HepG2 (cell line): ENCODE results near the gene LAMTOR1. TPM values are rescaled to one million over a fixed set of nuclear protein-coding genes. Genes with fewer than 3 reads are reported as not detected.

ENCODE experiments used
- ATAC-seq: fragments of 200-7000 bp; cut with Tn5 transposase; 3 replicates; pipeline ENCODE4 v1.9.1; 2020; ENCODE audit warnings: mild to moderate bottlenecking, moderate library complexity
- BruUV-seq: library from RNA; stranded (reverse); fragments of 400-500 nt; replicated peaks from 2 replicates; lab custom pipeline; 2021; lab: Mats Ljungman, UMichigan
- CTCF ChIA-PET: fragments of 300-600 bp; formaldehyde crosslinking; extraction: SDS; loops from one replicate; lab custom pipeline; 2021; ENCODE audit warnings: low total read pairs, inconsistent platforms, low intra/inter-chr PET ratio; lab: Yijun Ruan, JAX
- POLR2A ChIA-PET: fragments of 350-600 bp; sonication (Branson Sonifier 250); formaldehyde crosslinking; loops from one replicate; lab custom pipeline; 2020; ENCODE audit warnings: antibody characterized with exemption, inconsistent platforms; lab: Yijun Ruan, JAX
- DNase-seq: peaks from one replicate; pipeline ENCODE4 v3.0.0-alpha.2; 2015; ENCODE audit warnings: low spot score
- FAIRE-seq: peaks from 3 replicates; lab custom pipeline; 2011; peaks lifted over from hg19 to GRCh38; lab: Jason Lieb, UNC
- H2AFZ ChIP-seq: one replicate; pipeline ENCODE4 v1.6.1; 2011; ENCODE audit warnings: low read length, inconsistent platforms
- H3K27ac ChIP-seq: fragments of 300-600 bp; 3 replicates; pipeline ENCODE4 v1.8.0; 2011; ENCODE audit warnings: mixed run types, mild to moderate bottlenecking, mixed read lengths, low read length, inconsistent platforms; ENCODE audit not compliant: insufficient read depth; ENCODE audit errors: extremely low read length
- H3K27me3 ChIP-seq, 2 experiments: fragments of 200-600 bp in 1 of 2; 2 replicates in 1 of 2; 3 replicates in 1 of 2; pipeline versions ENCODE4 v1.6.0 to v1.8.0; 2011; ENCODE audit warnings: low read length in 2 of 2, mild to moderate bottlenecking in 2 of 2, moderate library complexity in 2 of 2, inconsistent platforms in 1 of 2; ENCODE audit not compliant: insufficient read depth in 2 of 2, control insufficient read depth in 1 of 2
- H3K36me3 ChIP-seq, 2 experiments: fragments of 200-600 bp in 1 of 2; replicated peaks in 1 of 2; 2 replicates in 1 of 2; 3 replicates in 1 of 2; pipeline versions ENCODE4 v1.5.1 to v1.8.0; 2011; ENCODE audit warnings: low read length in 2 of 2, inconsistent platforms in 1 of 2; ENCODE audit not compliant: insufficient read depth in 2 of 2, control insufficient read depth in 1 of 2
- H3K4me1 ChIP-seq: 2 replicates; pipeline ENCODE4 v1.5.1; 2012; ENCODE audit warnings: low read length, inconsistent platforms; ENCODE audit not compliant: insufficient read depth
- H3K4me2 ChIP-seq: 2 replicates; pipeline ENCODE4 v1.6.0; 2011; ENCODE audit warnings: low read depth, low read length, inconsistent platforms
- H3K4me3 ChIP-seq, 3 experiments: fragments of 200-600 bp in 1 of 3; sonication (generic), shearing (Covaris generic) in 1 of 3; replicated peaks in 1 of 3; 2 replicates each; pipeline ENCODE4 v1.5.1; 2011 to 2016; ENCODE audit warnings: low read length in 3 of 3, inconsistent platforms in 2 of 3, low read depth in 2 of 3, mild to moderate bottlenecking in 2 of 3, control low read depth in 1 of 3, mixed read lengths in 1 of 3; ENCODE audit not compliant: insufficient read depth in 1 of 3
- H3K79me2 ChIP-seq: one replicate; pipeline ENCODE4 v1.6.1; 2011; ENCODE audit warnings: low read length, inconsistent platforms; ENCODE audit not compliant: insufficient read depth
- H3K9ac ChIP-seq: 2 replicates; pipeline ENCODE4 v1.6.0; 2011; ENCODE audit warnings: mild to moderate bottlenecking, low read depth, low read length, inconsistent platforms; ENCODE audit not compliant: insufficient read depth
- H3K9me3 ChIP-seq: 2 replicates; pipeline ENCODE4 v1.5.1; 2012; ENCODE audit warnings: mild to moderate bottlenecking, low read length
- H4K20me1 ChIP-seq: 2 replicates; pipeline ENCODE4 v1.6.0; 2011; ENCODE audit warnings: inconsistent platforms, mild to moderate bottlenecking, low read length, moderate library complexity; ENCODE audit not compliant: insufficient read depth
- AHR ChIP-seq: IDR thresholded peaks from 2 replicates; pipeline ENCODE4 v1.6.1; 2018; ENCODE audit warnings: missing genetic modification reagents, missing compliant biosample characterization
- GZF1 ChIP-seq: sonication (generic); formaldehyde crosslinking; IDR thresholded peaks from 2 replicates; pipeline ENCODE4 v1.5.1; 2020; ENCODE audit warnings: mild to moderate bottlenecking, missing genetic modification reagents
- MBD4 ChIP-seq: IDR thresholded peaks from 2 replicates; pipeline ENCODE4 v1.6.1; 2012; ENCODE audit warnings: low read length, inconsistent platforms, borderline replicate concordance
- MED8 ChIP-seq: sonication (generic); formaldehyde crosslinking; IDR thresholded peaks from 2 replicates; pipeline ENCODE4 v1.8.1; 2023; ENCODE audit warnings: mild to moderate bottlenecking, missing genetic modification reagents; ENCODE audit not compliant: insufficient replicate concordance
- MTF1 ChIP-seq: sonication (generic); formaldehyde crosslinking; IDR thresholded peaks from 2 replicates; pipeline ENCODE4 v1.5.0; 2020; ENCODE audit warnings: missing genetic modification reagents
- STAG1 ChIP-seq: sonication (generic); formaldehyde crosslinking; IDR thresholded peaks from 2 replicates; pipeline ENCODE4 v1.4.0; 2020; ENCODE audit warnings: missing genetic modification reagents
- ZNF318 ChIP-seq: sonication (generic); formaldehyde crosslinking; IDR thresholded peaks from 2 replicates; pipeline ENCODE4 v1.4.0; 2020; ENCODE audit warnings: mild to moderate bottlenecking, missing genetic modification reagents
- ZNF354B ChIP-seq: sonication (generic); formaldehyde crosslinking; IDR thresholded peaks from 2 replicates; pipeline ENCODE4 v1.8.0; 2022; ENCODE audit warnings: mild to moderate bottlenecking, missing genetic modification reagents
- ZNF496 ChIP-seq: sonication (generic); formaldehyde crosslinking; IDR thresholded peaks from 2 replicates; pipeline ENCODE4 v1.8.1; 2023; ENCODE audit warnings: mild to moderate bottlenecking, moderate library complexity, missing genetic modification reagents; ENCODE audit not compliant: insufficient replicate concordance
- ZNF672 ChIP-seq: sonication (generic); formaldehyde crosslinking; IDR thresholded peaks from 2 replicates; pipeline ENCODE4 v1.8.1; 2022; ENCODE audit warnings: missing genetic modification reagents
- ZNF687 ChIP-seq: sonication (generic); formaldehyde crosslinking; IDR thresholded peaks from 2 replicates; pipeline ENCODE4 v1.5.1; 2020; ENCODE audit warnings: mild to moderate bottlenecking, missing genetic modification reagents, moderate library complexity
- WGBS: methylation state at CpG from one replicate; pipeline ENCODE4 v1.1.6; 2017; ENCODE audit warnings: low lambda C conversion rate; 5-methylcytosine and 5-hydroxymethylcytosine counted together
- in situ Hi-C: cut with HindIII; loops from 2 replicates; pipeline ENCODE4 v1.10.0; 2017; ENCODE audit warnings: low pct_unique_long_range_greater_than_20kb; ENCODE audit not compliant: extremely low pct_ligation_motif_present
- intact Hi-C: fragments of 100-400 bp; cut with micrococcal nuclease; formaldehyde crosslinking; loops from one replicate; pipeline ENCODE4 v1.10.0; 2022; ENCODE audit not compliant: unreplicated experiment
- polyA plus RNA-seq, 8 experiments: library from polyadenylated mRNA; depleted of rRNA in 3 of 8; stranded (reverse) in 7 of 8; unstranded in 1 of 8; fragments of >200 nt; fragmentation: Illumina TruSeq in 4 of 8; extraction: Trizol in 4 of 8; gene quantifications; 2 replicates each; pipeline versions ENCODE4 v1.2.1 to v1.2.3, GENCODE V29; 2011 to 2016; ENCODE audit warnings: low read depth in 4 of 8, missing spikeins in 1 of 8, mixed read lengths in 1 of 8; ENCODE audit not compliant: insufficient read depth in 1 of 8
- total RNA-seq, 5 experiments: library from RNA; depleted of rRNA; stranded (reverse); fragments of >200 nt; fragmentation: Illumina TruSeq; extraction: Trizol; gene quantifications; 2 replicates each; pipeline ENCODE4 v1.2.3, GENCODE V29; 2016; ENCODE audit warnings: low read depth in 1 of 5

Gene LAMTOR1
- total and polyA plus RNA-seq, 2 of the 13 experiments (the other 11 are each of a cell fraction or from before 2014, with no cell fraction given), result 60.4 to 66.0 TPM

DNA sequence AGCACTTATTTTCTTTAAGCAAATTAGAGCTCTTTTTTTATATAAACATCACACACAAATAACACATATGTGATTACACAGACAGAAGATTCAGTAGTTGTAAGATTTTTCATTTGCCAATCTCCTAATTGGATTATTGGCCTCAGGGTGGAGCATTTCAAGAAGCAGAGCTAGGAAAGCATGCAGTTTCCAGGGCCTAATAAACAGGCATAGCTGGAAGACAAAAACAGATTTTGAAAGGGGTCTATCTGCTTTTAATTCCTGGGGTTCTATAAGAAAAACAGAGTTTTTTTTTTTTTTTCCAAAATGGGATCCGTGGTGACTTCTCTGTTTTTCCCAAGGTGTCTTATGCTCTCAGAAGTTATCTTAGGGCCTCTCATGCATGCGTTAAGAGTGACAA lies 24.8 kb upstream of the LAMTOR1 start (continued):
- TF ChIP-seq ZNF318 (CRISPR knock-in tag) (no peak), MBD4 (no peak)

GRCh38 chr11:72125956-72126355 lies 22.9 kb upstream of the LAMTOR1 start:
- FAIRE-seq, result no peak
- no peak for ATAC-seq
- TF ChIP-seq MED8 (CRISPR knock-in tag), result no peak
- TF ChIP-seq ZNF687 (CRISPR knock-in tag), result no peak
- no peak for TF ChIP-seq GZF1 (CRISPR knock-in tag)
- no peak for TF ChIP-seq AHR
- TF ChIP-seq STAG1 (CRISPR knock-in tag), result no peak
- no peak for TF ChIP-seq ZNF672 (CRISPR knock-in tag)
- TF ChIP-seq ZNF354B, result no peak
- no peak for TF ChIP-seq ZNF496 (CRISPR knock-in tag)
- no peak for TF ChIP-seq MTF1 (CRISPR knock-in tag)

More at GRCh38 chr11:72125956-72126355, 22.9 kb upstream of the LAMTOR1 start:
- H3K79me2 ChIP-seq, result no peaks in the 10 kb centered on the region
- ChIA-PET POLR2A (no interaction called here), CTCF (no interaction called here)
- no peak overlapping the region for H3K4me2 ChIP-seq
- H2AFZ ChIP-seq, result no peak overlapping the region
- DNase-seq, result no peak
- no TSS peak for BruUV-seq
- H3K4me1 ChIP-seq, result no peaks in the 10 kb centered on the region
- intact Hi-C loops, result no loop called here
- peaks cover 0 to 3% of the 10 kb centered on the region in 2 experiments; a peak in 3 of 5 replicates for H3K27me3 ChIP-seq
- no peaks in the 10 kb centered on the region for H4K20me1 ChIP-seq
- H3K36me3 ChIP-seq, result no peaks in the 10 kb centered on the region
- no peak overlapping the region for H3K4me3 ChIP-seq
- WGBS, result 0% methylated on average over 1 of the region's 1 CpG
- H3K9me3 ChIP-seq, result peaks cover 15% of the 10 kb centered on the region
- no peak overlapping the region for H3K27ac ChIP-seq
- in situ Hi-C loops, result no loop called here
- no peak overlapping the region for H3K9ac ChIP-seq
